Liver (tissue), 9 donors: ENCODE measurements around the gene SESTD1. TPM values are rescaled to one million over a fixed set of nuclear protein-coding genes. Genes with fewer than 3 reads are reported as not detected.

ENCODE experiments used
- DNase-seq: peaks from one replicate; pipeline ENCODE4 v3.0.0-alpha.2; 2017; ENCODE audit warnings: low spot score
- H3K27ac ChIP-seq, 2 donors: one replicate each; pipeline ENCODE4 v1.7.0; 2013; ENCODE audit warnings: inconsistent platforms in 2 of 2, low read length in 2 of 2, control low read depth in 1 of 2, low read depth in 1 of 2, mild to moderate bottlenecking in 1 of 2
- H3K27me3 ChIP-seq, 4 donors: one replicate each; pipeline versions ENCODE4 v1.6.1 to v1.7.0; 2013; ENCODE audit warnings: low read length in 3 of 4, inconsistent platforms in 1 of 4, mild to moderate bottlenecking in 1 of 4, moderate library complexity in 1 of 4; ENCODE audit not compliant: control insufficient read depth in 4 of 4, insufficient read depth in 4 of 4
- H3K36me3 ChIP-seq, 4 donors: one replicate each; pipeline versions ENCODE4 v1.6.1 to v1.7.0; 2013; ENCODE audit warnings: low read length in 3 of 4, mild to moderate bottlenecking in 3 of 4, low read depth in 1 of 4, moderate library complexity in 1 of 4; ENCODE audit not compliant: control insufficient read depth in 4 of 4, insufficient read depth in 3 of 4
- H3K4me1 ChIP-seq, 4 donors: one replicate each; pipeline versions ENCODE4 v1.6.1 to v1.7.0; 2013; ENCODE audit warnings: low read length in 3 of 4, mild to moderate bottlenecking in 3 of 4, moderate library complexity in 1 of 4; ENCODE audit not compliant: control insufficient read depth in 4 of 4, insufficient read depth in 4 of 4
- H3K4me3 ChIP-seq, 3 donors: one replicate each; pipeline versions ENCODE4 v1.6.1 to v1.7.0; 2013; ENCODE audit warnings: low read length in 3 of 3, control low read depth in 1 of 3, low read depth in 1 of 3, mild to moderate bottlenecking in 1 of 3
- H3K9ac ChIP-seq, 2 donors: one replicate each; pipeline ENCODE4 v1.7.0; 2013; ENCODE audit warnings: low read length in 2 of 2, mild to moderate bottlenecking in 2 of 2, moderate library complexity in 2 of 2, control low read depth in 1 of 2, low read depth in 1 of 2
- H3K9me3 ChIP-seq, 4 donors: one replicate each; pipeline versions ENCODE4 v1.6.1 to v1.7.0; 2013; ENCODE audit warnings: low read length in 3 of 4; ENCODE audit not compliant: control insufficient read depth in 4 of 4
- ATF3 ChIP-seq: IDR thresholded peaks from 2 replicates; pipeline ENCODE4 v1.6.1; 2016; ENCODE audit warnings: antibody characterized with exemption
- FOXA1 ChIP-seq: IDR thresholded peaks from 2 replicates; pipeline ENCODE4 v1.6.1; 2016; ENCODE audit warnings: antibody characterized with exemption
- GABPA ChIP-seq, 2 donors: IDR thresholded peaks in 1 of 2; conservative IDR thresholded peaks in 1 of 2; 2 replicates each; pipeline ENCODE4 v1.6.1; 2016; ENCODE audit warnings: antibody characterized with exemption in 2 of 2, mild to moderate bottlenecking in 1 of 2, moderate library complexity in 1 of 2
- HNF4A ChIP-seq, 2 donors: conservative IDR thresholded peaks; 2 replicates each; pipeline ENCODE4 v1.6.1; 2016; ENCODE audit warnings: antibody characterized with exemption in 2 of 2, mild to moderate bottlenecking in 2 of 2
- HNF4G ChIP-seq: IDR thresholded peaks from 2 replicates; pipeline ENCODE4 v1.6.1; 2016; ENCODE audit warnings: antibody characterized with exemption
- JUND ChIP-seq, 2 donors: IDR thresholded peaks; 2 replicates each; pipeline ENCODE4 v1.6.1; 2016; ENCODE audit warnings: antibody characterized with exemption in 2 of 2
- RAD21 ChIP-seq, 2 donors: IDR thresholded peaks; 2 replicates each; pipeline ENCODE4 v1.6.1; 2016; ENCODE audit warnings: antibody characterized with exemption in 2 of 2, mild to moderate bottlenecking in 2 of 2
- REST ChIP-seq: IDR thresholded peaks from 2 replicates; pipeline ENCODE4 v1.6.1; 2016; ENCODE audit warnings: antibody characterized with exemption, mild to moderate bottlenecking
- RXRA ChIP-seq, 2 donors: IDR thresholded peaks; 2 replicates each; pipeline ENCODE4 v1.6.1; 2017 to 2018; ENCODE audit warnings: antibody characterized with exemption in 2 of 2, mild to moderate bottlenecking in 1 of 2
- SP1 ChIP-seq: IDR thresholded peaks from 2 replicates; pipeline ENCODE4 v1.6.1; 2018; ENCODE audit warnings: antibody characterized with exemption, mild to moderate bottlenecking
- TAF1 ChIP-seq: conservative IDR thresholded peaks from 2 replicates; pipeline ENCODE4 v1.6.1; 2016; ENCODE audit warnings: antibody characterized with exemption, mild to moderate bottlenecking
- WGBS: extraction: QIAGEN DNeasy Blood & Tissue Kit; methylation state at CpG from one replicate; pipeline ENCODE4 v1.1.7; 2013; 5-methylcytosine and 5-hydroxymethylcytosine counted together
- polyA plus RNA-seq, 2 donors: library from polyadenylated mRNA; stranded (reverse) in 1 of 2; unstranded in 1 of 2; fragments of 200-250 nt in 1 of 2; fragments of >200 nt in 1 of 2; fragmentation: Nextera tagmentation in 1 of 2; extraction: Ambion mirVana in 1 of 2; gene quantifications; one replicate each; pipeline versions ENCODE4 v1.2.1 to v1.2.3, GENCODE V29; 2013 to 2015
- total RNA-seq, 2 donors: library from RNA; depleted of rRNA; stranded (reverse); fragments of >200 nt; gene quantifications; one replicate each; pipeline ENCODE4 v1.2.3, GENCODE V29; 2014
- TF ChIP-seq, protein P1 (sequence below): IDR thresholded peaks from 2 replicates; pipeline ENCODE4 v1.6.1; 2016; ENCODE audit warnings: antibody characterized with exemption
- TF ChIP-seq, protein P2 (sequence below): fragments of 150-350 bp; IDR thresholded peaks from 2 replicates; pipeline ENCODE4 v1.5.1; 2017; ENCODE audit warnings: improper control_type of control experiment, low read depth, low read length; ENCODE audit not compliant: missing input control
- donor health status: healthy.
- donor health status: healthy.
- donor health status: healthy.
- donor health status: healthy.
- donor health status: healthy.

The SESTD1 gene
- total and polyA plus RNA-seq, 4 donors = 6.3 to 10.1 (median 7.4) TPM

GRCh38 chr2:179240481-179241451, 23.9 kb downstream of the SESTD1 start:
- Histone ChIP-seq H3K27ac (no peak overlapping the region), H3K4me3 (no peak overlapping the region), H3K9me3 (no peaks in the 10 kb centered on the region), H3K4me1 (peaks cover 0 to 1% (median 0%) of the 10 kb centered on the region in 4 donors), H3K9ac (no peak overlapping the region), H3K27me3 (no peaks in the 10 kb centered on the region), H3K36me3 (no peaks in the 10 kb centered on the region)
- TF ChIP-seq JUND (IDR thresholded peaks at IDR 0.05) = no peak
- TF ChIP-seq, protein P1, sequence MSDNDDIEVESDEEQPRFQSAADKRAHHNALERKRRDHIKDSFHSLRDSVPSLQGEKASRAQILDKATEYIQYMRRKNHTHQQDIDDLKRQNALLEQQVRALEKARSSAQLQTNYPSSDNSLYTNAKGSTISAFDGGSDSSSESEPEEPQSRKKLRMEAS = no peak
- TF ChIP-seq FOXA1 = no peak
- TF ChIP-seq HNF4G = no peak
- DNase-seq = no peak
- 92% methylated on average over 4 of the region's 4 CpGs for WGBS

DNA sequence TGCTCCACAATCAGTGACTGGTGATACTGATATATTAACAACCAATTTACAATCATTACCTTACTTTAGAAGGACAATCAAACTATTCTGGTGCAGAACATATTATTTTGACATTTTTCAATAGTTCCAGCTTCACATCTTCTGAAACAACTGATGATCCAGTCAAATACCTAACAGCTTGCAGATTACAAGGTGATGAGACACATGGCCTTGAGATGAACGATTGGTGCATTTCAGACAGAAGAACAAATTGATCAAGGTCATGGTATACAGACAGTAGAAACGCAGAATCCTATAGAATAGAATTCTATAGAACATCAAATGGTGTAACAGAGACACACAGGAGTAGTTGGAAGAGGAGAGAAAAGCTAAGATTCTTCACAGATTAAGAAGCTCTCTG, 24.8 kb downstream of the SESTD1 start:
- 75% methylated on average over 2 of the region's 2 CpGs for WGBS
- TF ChIP-seq REST (no peak), TAF1 (no peak), SP1 (no peak)
- TF ChIP-seq, protein P1 = no peak
- H3K27me3 ChIP-seq = no peaks in the 10 kb centered on the region
- no peak overlapping the region for H3K4me3 ChIP-seq
- no peak overlapping the region for H3K27ac ChIP-seq
- no peaks in the 10 kb centered on the region for H3K36me3 ChIP-seq
- no peaks in the 10 kb centered on the region for H3K9me3 ChIP-seq
- H3K4me1 ChIP-seq = peaks cover 0 to 1% (median 0%) of the 10 kb centered on the region in 4 donors
- no peak overlapping the region for H3K9ac ChIP-seq
- no peak for DNase-seq

DNA sequence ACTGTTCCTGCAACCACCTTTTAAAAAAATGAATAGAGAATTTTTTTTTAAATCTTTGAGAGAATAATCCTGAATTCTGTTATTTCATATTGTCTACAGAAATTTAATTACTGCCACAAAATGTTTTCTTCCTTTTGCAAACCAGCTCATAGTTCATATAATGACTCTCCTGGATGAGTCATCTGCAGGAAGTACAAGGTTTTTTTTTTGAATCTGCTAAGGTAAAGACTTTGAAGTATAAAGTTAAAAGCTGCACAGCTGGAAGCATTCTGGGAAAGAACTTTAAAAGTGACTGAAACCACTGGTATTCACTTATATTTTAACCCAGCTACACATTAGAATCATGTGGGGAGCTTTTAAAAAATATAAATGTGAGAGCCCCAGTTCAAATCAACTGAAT, 25.4 kb downstream of the SESTD1 start:
- no peak for DNase-seq

More for the DNA sequence above, 25.4 kb downstream of the SESTD1 start:
- Histone ChIP-seq H3K27me3 (no peaks in the 10 kb centered on the region), H3K27ac (no peak overlapping the region), H3K4me1 (peaks cover 0 to 1% (median 0%) of the 10 kb centered on the region in 4 donors), H3K4me3 (no peak overlapping the region), H3K36me3 (no peaks in the 10 kb centered on the region), H3K9ac (no peak overlapping the region), H3K9me3 (no peaks in the 10 kb centered on the region)
- TF ChIP-seq, protein P2, sequence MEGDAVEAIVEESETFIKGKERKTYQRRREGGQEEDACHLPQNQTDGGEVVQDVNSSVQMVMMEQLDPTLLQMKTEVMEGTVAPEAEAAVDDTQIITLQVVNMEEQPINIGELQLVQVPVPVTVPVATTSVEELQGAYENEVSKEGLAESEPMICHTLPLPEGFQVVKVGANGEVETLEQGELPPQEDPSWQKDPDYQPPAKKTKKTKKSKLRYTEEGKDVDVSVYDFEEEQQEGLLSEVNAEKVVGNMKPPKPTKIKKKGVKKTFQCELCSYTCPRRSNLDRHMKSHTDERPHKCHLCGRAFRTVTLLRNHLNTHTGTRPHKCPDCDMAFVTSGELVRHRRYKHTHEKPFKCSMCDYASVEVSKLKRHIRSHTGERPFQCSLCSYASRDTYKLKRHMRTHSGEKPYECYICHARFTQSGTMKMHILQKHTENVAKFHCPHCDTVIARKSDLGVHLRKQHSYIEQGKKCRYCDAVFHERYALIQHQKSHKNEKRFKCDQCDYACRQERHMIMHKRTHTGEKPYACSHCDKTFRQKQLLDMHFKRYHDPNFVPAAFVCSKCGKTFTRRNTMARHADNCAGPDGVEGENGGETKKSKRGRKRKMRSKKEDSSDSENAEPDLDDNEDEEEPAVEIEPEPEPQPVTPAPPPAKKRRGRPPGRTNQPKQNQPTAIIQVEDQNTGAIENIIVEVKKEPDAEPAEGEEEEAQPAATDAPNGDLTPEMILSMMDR = no peak
- no peak for TF ChIP-seq RXRA (IDR thresholded peaks at IDR 0.05)
- no peak for TF ChIP-seq GABPA (IDR thresholded peaks at IDR 0.05 in 1 of 2, conservative IDR thresholded peaks at IDR 0.05 in 1 of 2)
- TF ChIP-seq ATF3 = peak; percentile 20
- TF ChIP-seq TAF1 = no peak
- no peak for TF ChIP-seq HNF4A (conservative IDR thresholded peaks at IDR 0.05)
- no peak for TF ChIP-seq FOXA1
- TF ChIP-seq JUND (IDR thresholded peaks at IDR 0.05) = peak; percentile 62 to 83
- TF ChIP-seq RAD21 (IDR thresholded peaks at IDR 0.05) = no peak
- no peak for TF ChIP-seq REST
